H1 (cell line): ENCODE results near the gene ADCY2.

Experiments used
- CTCF ChIP-seq, 3 experiments: IDR thresholded peaks; 1 replicate in 2 of 3; 2 replicates in 1 of 3; pipeline versions ENCODE4 v1.5.1 to v1.6.1; 2011; ENCODE audit warnings: low read length in 3 of 3, mild to moderate bottlenecking in 3 of 3, inconsistent platforms in 2 of 3, low read depth in 1 of 3, moderate library complexity in 1 of 3; ENCODE audit not compliant: insufficient read depth in 1 of 3; ENCODE audit errors: control extremely low read depth in 1 of 3
- EGR1 ChIP-seq: IDR thresholded peaks from 2 replicates; pipeline ENCODE4 v1.6.1; 2011; ENCODE audit warnings: low read depth, low read length, borderline replicate concordance
- POLR2A ChIP-seq, 2 experiments: IDR thresholded peaks; 1 replicate in 1 of 2; 2 replicates in 1 of 2; pipeline ENCODE4 v1.6.1; 2011; ENCODE audit warnings: low read depth in 2 of 2, low read length in 2 of 2, mild to moderate bottlenecking in 2 of 2; ENCODE audit errors: control extremely low read depth in 1 of 2
- TBP ChIP-seq: IDR thresholded peaks from 2 replicates; pipeline ENCODE4 v1.6.1; 2011; ENCODE audit warnings: low read depth, low read length, improper control_type of control experiment

DNA sequence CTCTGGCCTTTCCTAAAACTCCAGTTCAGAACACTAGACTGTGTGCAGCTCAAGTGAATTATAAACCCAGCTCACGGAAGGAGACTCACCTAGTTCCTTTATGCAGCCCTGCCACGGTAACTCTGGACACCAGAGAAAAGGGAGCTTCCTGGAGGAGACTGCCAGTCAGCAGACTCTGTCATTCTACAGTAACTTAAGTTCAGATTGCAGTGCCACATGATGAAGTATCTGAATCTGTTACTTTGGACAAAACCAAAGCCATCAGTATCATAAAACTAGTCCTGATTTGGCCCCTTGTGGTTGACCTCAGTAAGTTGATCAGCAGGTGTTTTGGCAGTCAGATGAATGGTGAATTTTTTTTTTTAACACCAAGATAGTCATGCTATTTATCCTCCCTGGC lies 475.7 kb downstream of the ADCY2 start:
- TF ChIP-seq CTCF (IDR thresholded peaks at IDR 0.05; ENCODE audit: control extremely low read depth in 1 of 3, insufficient read depth in 1 of 3, low read depth in 1 of 3, low read length in 3 of 3) (no peak), TBP (no peak), POLR2A (IDR thresholded peaks at IDR 0.05; ENCODE audit: control extremely low read depth in 1 of 2, low read depth in 2 of 2, low read length in 2 of 2) (no peak), EGR1 (no peak)
